H1 (cell line): ENCODE measurements around the gene ZRANB1. TPM values are rescaled to one million over a fixed set of nuclear protein-coding genes. Genes with fewer than 3 reads are reported as not detected.

Experiments
- CTCF ChIA-PET: fragments of 300-600 bp; sonication (Branson Sonifier 250); formaldehyde crosslinking; loops from one replicate; lab custom pipeline; 2021; ENCODE audit not compliant: partially characterized antibody; lab: Charles Lee
- POLR2A ChIA-PET: fragments of 300-600 bp; sonication (Branson Sonifier 250); formaldehyde crosslinking; loops from one replicate; lab custom pipeline; 2021; ENCODE audit warnings: inconsistent platforms; ENCODE audit not compliant: partially characterized antibody; lab: Charles Lee
- DNase-seq, 2 experiments: peaks; one replicate each; pipeline versions ENCODE4 v3.0.0 to v3.0.0-alpha.2; 2010 to 2022; ENCODE audit warnings: low spot score in 2 of 2, low read depth in 1 of 2, mixed read lengths in 1 of 2
- FAIRE-seq: peaks from 2 replicates; lab custom pipeline; 2011; peaks lifted over from hg19 to GRCh38; lab: Jason Lieb, UNC
- H2AFZ ChIP-seq: 2 replicates; pipeline ENCODE4 v1.8.1; 2012; ENCODE audit warnings: low read length, inconsistent platforms
- H2AK5ac ChIP-seq: 2 replicates; pipeline ENCODE4 v1.6.1; 2013; ENCODE audit warnings: low read depth, low read length
- H2BK120ac ChIP-seq: replicated peaks from 2 replicates; pipeline ENCODE3; 2013; ENCODE audit warnings: low read depth, low read length, inconsistent platforms
- H2BK12ac ChIP-seq: 2 replicates; pipeline ENCODE4 v1.6.1; 2013; ENCODE audit warnings: low read depth, low read length
- H2BK15ac ChIP-seq: 2 replicates; pipeline ENCODE4 v1.6.1; 2013; ENCODE audit warnings: low read length
- H2BK20ac ChIP-seq: 2 replicates; pipeline ENCODE4 v1.6.1; 2013; ENCODE audit warnings: low read length
- H2BK5ac ChIP-seq: 2 replicates; pipeline ENCODE4 v1.6.1; 2013; ENCODE audit warnings: low read depth, low read length
- H3K14ac ChIP-seq: 2 replicates; pipeline ENCODE4 v1.6.1; 2013; ENCODE audit warnings: inconsistent platforms; ENCODE audit not compliant: insufficient read length
- H3K18ac ChIP-seq: 2 replicates; pipeline ENCODE4 v1.6.1; 2013; ENCODE audit warnings: low read length; ENCODE audit errors: extremely low read depth
- H3K23ac ChIP-seq: 2 replicates; pipeline ENCODE4 v1.6.1; 2013; ENCODE audit warnings: inconsistent platforms; ENCODE audit not compliant: insufficient read length
- H3K23me2 ChIP-seq: 2 replicates; pipeline ENCODE4 v1.6.1; 2013; ENCODE audit warnings: low read depth, low read length
- H3K27ac ChIP-seq: 2 replicates; pipeline ENCODE4 v1.6.1; 2011; ENCODE audit warnings: low read depth, low read length, inconsistent platforms
- H3K27me3 ChIP-seq, 4 experiments: replicated peaks in 1 of 4; 1 replicate in 1 of 4; 2 replicates in 3 of 4; pipeline versions ENCODE4 v1.6.1 to v1.8.1; 2011 to 2013; ENCODE audit warnings: low read length in 3 of 4, mild to moderate bottlenecking in 3 of 4, inconsistent platforms in 2 of 4, mixed read lengths in 2 of 4, moderate library complexity in 1 of 4; ENCODE audit not compliant: control insufficient read depth in 3 of 4, insufficient read depth in 3 of 4; ENCODE audit errors: extremely low read depth in 1 of 4
- H3K36me3 ChIP-seq, 4 experiments: 2 replicates each; pipeline versions ENCODE4 v1.6.1 to v1.8.1; 2011 to 2013; ENCODE audit warnings: mild to moderate bottlenecking in 4 of 4, low read length in 3 of 4, moderate library complexity in 2 of 4, control low read depth in 1 of 4, inconsistent platforms in 1 of 4; ENCODE audit not compliant: insufficient read depth in 4 of 4, control insufficient read depth in 2 of 4
- H3K4ac ChIP-seq: replicated peaks from 2 replicates; pipeline ENCODE3; 2013; ENCODE audit warnings: low read length, low read depth, mixed read lengths, inconsistent platforms; ENCODE audit not compliant: insufficient read length
- H3K4me1 ChIP-seq, 4 experiments: replicated peaks in 1 of 4; 1 replicate in 1 of 4; 2 replicates in 3 of 4; pipeline versions ENCODE4 v1.6.1 to v1.8.1; 2011 to 2013; ENCODE audit warnings: low read length in 3 of 4, inconsistent platforms in 2 of 4, mixed read lengths in 1 of 4; ENCODE audit not compliant: insufficient read depth in 4 of 4, control insufficient read depth in 3 of 4
- H3K4me2 ChIP-seq, 2 experiments: 2 replicates each; pipeline versions ENCODE4 v1.6.1 to v1.8.1; 2011 to 2013; ENCODE audit warnings: low read depth in 2 of 2, low read length in 2 of 2, control low read depth in 1 of 2, inconsistent platforms in 1 of 2, mild to moderate bottlenecking in 1 of 2; ENCODE audit not compliant: insufficient read depth in 1 of 2
- H3K4me3 ChIP-seq, 4 experiments: fragments of 200-600, 300-600 bp in 1 of 4; sonication (generic), shearing (Covaris generic), sonication (Bioruptor Twin) in 1 of 4; 2 replicates each; pipeline versions ENCODE4 v1.5.1 to v1.8.1; 2011 to 2016; ENCODE audit warnings: low read length in 4 of 4, low read depth in 3 of 4, control low read depth in 2 of 4, inconsistent platforms in 2 of 4, mild to moderate bottlenecking in 2 of 4, mixed read lengths in 1 of 4, moderate library complexity in 1 of 4; ENCODE audit not compliant: insufficient read depth in 2 of 4; ENCODE audit errors: extremely low read depth in 1 of 4
- H3K56ac ChIP-seq: replicated peaks from 2 replicates; pipeline ENCODE3; 2013; ENCODE audit warnings: low read depth, mild to moderate bottlenecking, mixed read lengths, low read length, inconsistent platforms; ENCODE audit not compliant: insufficient read length
- H3K79me1 ChIP-seq: 2 replicates; pipeline ENCODE4 v1.6.1; 2013; ENCODE audit warnings: low read depth, low read length, control low read depth
- H3K79me2 ChIP-seq, 2 experiments: 2 replicates each; pipeline versions ENCODE4 v1.6.1 to v1.8.1; 2012 to 2013; ENCODE audit warnings: low read length in 2 of 2, mild to moderate bottlenecking in 2 of 2, inconsistent platforms in 1 of 2; ENCODE audit not compliant: insufficient read depth in 2 of 2, control insufficient read depth in 1 of 2
- H3K9ac ChIP-seq, 4 experiments: replicated peaks in 1 of 4; 1 replicate in 1 of 4; 2 replicates in 3 of 4; pipeline versions ENCODE4 v1.6.1 to v1.8.1; 2011 to 2013; ENCODE audit warnings: low read depth in 3 of 4, low read length in 3 of 4, control low read depth in 2 of 4, mild to moderate bottlenecking in 2 of 4, moderate library complexity in 2 of 4, inconsistent platforms in 1 of 4; ENCODE audit errors: extremely low read depth in 1 of 4
- H3K9me3 ChIP-seq, 2 experiments: 2 replicates each; pipeline versions ENCODE4 v1.6.1 to v1.8.1; 2012 to 2013; ENCODE audit warnings: mild to moderate bottlenecking in 2 of 2, moderate library complexity in 2 of 2, control low read depth in 1 of 2, inconsistent platforms in 1 of 2, low read depth in 1 of 2, low read length in 1 of 2, mixed read lengths in 1 of 2; ENCODE audit not compliant: insufficient read depth in 2 of 2
- H4K20me1 ChIP-seq, 2 experiments: replicated peaks in 1 of 2; 2 replicates each; pipeline versions ENCODE3 to v1.8.1; 2011 to 2013; ENCODE audit warnings: inconsistent platforms in 2 of 2, low read length in 2 of 2, mild to moderate bottlenecking in 1 of 2; ENCODE audit not compliant: insufficient read depth in 2 of 2, control insufficient read depth in 1 of 2
- H4K5ac ChIP-seq: 2 replicates; pipeline ENCODE4 v1.6.1; 2013; ENCODE audit warnings: low read length, low read depth, mixed read lengths, inconsistent platforms; ENCODE audit not compliant: insufficient read length
- H4K8ac ChIP-seq: 2 replicates; pipeline ENCODE4 v1.8.0; 2013; ENCODE audit warnings: mild to moderate bottlenecking, moderate library complexity, low read length, inconsistent platforms; ENCODE audit not compliant: insufficient read depth; ENCODE audit errors: extremely low read depth
- H4K91ac ChIP-seq: replicated peaks from 2 replicates; pipeline ENCODE3; 2013; ENCODE audit warnings: low read length, mixed read lengths, inconsistent platforms; ENCODE audit not compliant: insufficient read length
- BCL11A ChIP-seq, 2 experiments: IDR thresholded peaks; one replicate each; pipeline ENCODE4 v1.6.1; 2011; ENCODE audit warnings: low read depth in 2 of 2, low read length in 2 of 2, mild to moderate bottlenecking in 2 of 2
- EP300 ChIP-seq, 2 experiments: IDR thresholded peaks; 1 replicate in 1 of 2; 2 replicates in 1 of 2; pipeline ENCODE4 v1.6.1; 2011 to 2012; ENCODE audit warnings: low read depth in 2 of 2, low read length in 2 of 2, mild to moderate bottlenecking in 2 of 2, borderline replicate concordance in 1 of 2, inconsistent platforms in 1 of 2, moderate library complexity in 1 of 2
- GTF2F1 ChIP-seq: IDR thresholded peaks from 2 replicates; pipeline ENCODE4 v1.6.1; 2012; ENCODE audit warnings: low read depth, low read length, improper control_type of control experiment, borderline replicate concordance
- KDM1A ChIP-seq: fragments of 200-600, 300-600 bp; sonication (generic); IDR thresholded peaks from 2 replicates; pipeline ENCODE4 v1.7.1; 2016; ENCODE audit warnings: mild to moderate bottlenecking, low read length, borderline replicate concordance
- MAFK ChIP-seq: IDR thresholded peaks from 2 replicates; pipeline ENCODE4 v1.6.1; 2012; ENCODE audit warnings: low read depth, mild to moderate bottlenecking, improper control_type of control experiment, low read length
- POLR2A ChIP-seq, 2 experiments: IDR thresholded peaks; 1 replicate in 1 of 2; 2 replicates in 1 of 2; pipeline ENCODE4 v1.6.1; 2011; ENCODE audit warnings: low read depth in 2 of 2, low read length in 2 of 2, mild to moderate bottlenecking in 2 of 2; ENCODE audit errors: control extremely low read depth in 1 of 2
- RNF2 ChIP-seq: fragments of 200-900, 300-1000 bp; sonication (generic); IDR thresholded peaks from 2 replicates; pipeline ENCODE4 v1.7.1; 2016; ENCODE audit warnings: borderline replicate concordance, low read depth, mild to moderate bottlenecking, antibody characterized with exemption, low read length; ENCODE audit not compliant: poor library complexity, severe bottlenecking; ENCODE audit errors: missing control alignments
- SIN3A ChIP-seq, 2 experiments: IDR thresholded peaks in 1 of 2; conservative IDR thresholded peaks in 1 of 2; 2 replicates each; pipeline ENCODE4 v1.6.1; 2011 to 2012; ENCODE audit warnings: low read length in 2 of 2, improper control_type of control experiment in 1 of 2, low read depth in 1 of 2, mild to moderate bottlenecking in 1 of 2
- WGBS, 2 experiments: shearing (Covaris generic) in 1 of 2; methylation state at CpG; one replicate each; pipeline versions ENCODE4 v1.1.6 to v1.1.7; 2013 to 2015; ENCODE audit warnings: low lambda C conversion rate in 2 of 2, mixed read lengths in 2 of 2, inconsistent platforms in 1 of 2, low coverage in 1 of 2, missing lambda C conversion rate in 1 of 2; ENCODE audit not compliant: insufficient replicate concordance in 2 of 2, insufficient coverage in 1 of 2, insufficient read length in 1 of 2; ENCODE audit errors: extremely low coverage in 1 of 2, missing lambda C conversion rate in 1 of 2; 5-methylcytosine and 5-hydroxymethylcytosine counted together
- polyA plus RNA-seq, 7 experiments: library from polyadenylated mRNA; depleted of rRNA in 3 of 7; stranded (reverse) in 5 of 7; unstranded in 2 of 7; fragments of >200 nt in 5 of 7; fragments of 200-250 nt in 2 of 7; gene quantifications; 1 replicate in 5 of 7; 2 replicates in 1 of 7; 4 replicates in 1 of 7; pipeline versions ENCODE4 v1.2.1 to v1.2.3, GENCODE V29; 2011 to 2013; ENCODE audit warnings: missing spikeins in 2 of 7, mixed read lengths in 2 of 7
- total RNA-seq: library from RNA; stranded (reverse); fragmentation: NEBNext Ultra II Directional; extraction: Animal tissue kit (Norgen Biotek cat#: 25700); gene quantifications from 2 replicates; pipeline ENCODE4 v1.2.1, GENCODE V29; 2021
- TF ChIP-seq, protein P1 (sequence below): IDR thresholded peaks from 2 replicates; pipeline ENCODE4 v1.6.1; 2012; ENCODE audit warnings: inconsistent platforms

ZRANB1 gene
- total and polyA plus RNA-seq, 2 of the 8 experiments (the other 6 are each of a cell fraction or from before 2014, with no cell fraction given) = 6.1 to 19.9 TPM

DNA sequence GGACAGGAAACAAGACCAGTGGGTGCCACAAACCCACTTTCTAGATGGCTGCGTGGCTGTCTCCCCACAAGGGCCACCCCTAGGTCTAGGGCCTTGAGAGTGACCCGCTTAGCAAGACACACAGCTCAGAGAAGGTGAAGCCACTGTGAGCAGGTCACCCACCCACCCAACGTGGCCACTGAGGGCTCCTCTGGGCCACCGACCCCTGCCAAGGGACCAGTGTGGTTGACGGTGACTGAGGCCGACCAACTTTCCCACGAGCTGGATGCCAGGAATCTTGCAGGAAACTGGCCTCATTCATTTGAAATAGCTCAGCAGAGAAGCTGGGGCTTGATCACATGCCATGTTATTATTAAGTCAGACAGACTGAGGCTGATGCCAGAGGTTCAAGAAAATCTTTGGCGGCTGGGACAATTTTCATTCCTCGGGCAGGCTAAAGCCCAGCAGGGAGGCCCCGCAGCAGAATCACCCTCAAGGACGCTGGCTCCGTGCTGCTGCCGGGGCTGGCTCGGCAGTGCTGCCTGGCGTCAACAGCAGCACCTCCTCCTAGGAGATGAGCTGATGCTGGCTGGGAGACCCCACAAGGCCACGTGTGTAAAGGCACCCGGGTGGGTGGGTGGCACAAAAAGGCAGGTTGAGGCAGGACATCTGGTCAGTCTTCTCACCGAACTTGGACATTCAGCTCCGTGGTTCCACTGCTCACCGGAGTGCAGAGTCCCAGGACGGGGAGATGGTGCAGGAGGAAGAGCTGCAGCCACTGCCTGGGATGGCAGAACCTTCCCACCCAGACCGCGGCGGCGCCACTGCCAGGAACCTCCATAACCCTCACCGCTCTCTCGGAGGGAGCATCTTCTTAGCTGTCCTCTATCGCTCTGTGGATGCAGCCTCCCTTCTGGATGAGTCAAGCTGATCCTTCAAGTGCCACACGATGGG lies 57.8 kb downstream of the ZRANB1 start:
- Histone ChIP-seq H2AFZ (no peak overlapping the region), H3K9ac (no peak overlapping the region)
- WGBS, 2 experiments = 92% methylated on average over 26 of the region's 29 CpGs; no CpG with 5 or more reads in 1 of the 2 experiments
- TF ChIP-seq KDM1A (no peak), BCL11A (IDR thresholded peaks at IDR 0.05; ENCODE audit: low read depth in 2 of 2, low read length in 2 of 2) (no peak), EP300 (IDR thresholded peaks at IDR 0.05; ENCODE audit: borderline replicate concordance in 1 of 2, low read depth in 2 of 2, low read length in 2 of 2) (no peak), MAFK (no peak), GTF2F1 (no peak), RNF2 (no peak), POLR2A (IDR thresholded peaks at IDR 0.05; ENCODE audit: control extremely low read depth in 1 of 2, low read depth in 2 of 2, low read length in 2 of 2) (no peak; a peak in 1 of 3 replicates), SIN3A (conservative IDR thresholded peaks at IDR 0.05 in 1 of 2, IDR thresholded peaks at IDR 0.05 in 1 of 2; ENCODE audit: low read depth in 1 of 2, low read length in 2 of 2) (no peak)
- TF ChIP-seq, protein P1, sequence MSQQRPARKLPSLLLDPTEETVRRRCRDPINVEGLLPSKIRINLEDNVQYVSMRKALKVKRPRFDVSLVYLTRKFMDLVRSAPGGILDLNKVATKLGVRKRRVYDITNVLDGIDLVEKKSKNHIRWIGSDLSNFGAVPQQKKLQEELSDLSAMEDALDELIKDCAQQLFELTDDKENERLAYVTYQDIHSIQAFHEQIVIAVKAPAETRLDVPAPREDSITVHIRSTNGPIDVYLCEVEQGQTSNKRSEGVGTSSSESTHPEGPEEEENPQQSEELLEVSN = no peak

More for the DNA sequence above, 57.8 kb downstream of the ZRANB1 start:
- Histone ChIP-seq H3K79me1 (peaks cover 18% of the 10 kb centered on the region), H3K9me3 (no peaks in the 10 kb centered on the region), H4K91ac (no peak overlapping the region), H3K4me1 (peaks cover 0 to 2% (median 0%) of the 10 kb centered on the region in 4 experiments; a peak in 1 of 7 replicates), H3K79me2 (peaks cover 0 to 35% of the 10 kb centered on the region in 2 experiments; a peak in 2 of 4 replicates), H3K23me2 (no peaks in the 10 kb centered on the region), H3K4me3 (no peak overlapping the region), H3K4ac (no peak overlapping the region), H3K4me2 (no peak overlapping the region), H4K8ac (no peak overlapping the region; the same call in 1 of the 2 replicates), H2BK12ac (no peak overlapping the region), H4K5ac (no peak overlapping the region), H2BK15ac (no peak overlapping the region), H2BK120ac (no peak overlapping the region), H3K27ac (no peak overlapping the region), H2BK5ac (no peak overlapping the region; the same call in 1 of the 2 replicates), H2BK20ac (no peak overlapping the region), H3K14ac (no peak overlapping the region), H2AK5ac (no peak overlapping the region), H3K27me3 (no peaks in the 10 kb centered on the region), H3K56ac (no peak overlapping the region), H4K20me1 (peaks cover 34 to 42% of the 10 kb centered on the region in 2 experiments), H3K36me3 (peaks cover 36 to 96% (median 64%) of the 10 kb centered on the region in 4 experiments), H3K23ac (no peak overlapping the region), H3K18ac (no peak overlapping the region)
- DNase-seq (no peak), FAIRE-seq (no peak)
- ChIA-PET CTCF (interaction anchor here (0.6 to 1.4 kb wide), 9 partner anchors 8 to 351 kb away, joined by 3 to 5 read pairs (median 3); no protein-coding TSS in a partner anchor), POLR2A (interaction anchor here (1.0 to 2.5 kb wide), 3 partner anchors 11 to 84 kb away, joined by 3 to 9 read pairs (median 3); no protein-coding TSS in a partner anchor)
